Myocyte (in vitro differentiated cells): ENCODE data around the gene OR1L8. TPM values are rescaled to one million over a fixed set of nuclear protein-coding genes. Genes with fewer than 3 reads are reported as not detected.
"Not testable (repeated sequence)": the region's sequence is repeated elsewhere in the genome, so short reads cannot be mapped to it uniquely, and the experiment has no call there.

Source experiments
- DNase-seq: peaks from one replicate; pipeline ENCODE4 v3.0.0-alpha.2; 2012; ENCODE audit warnings: low read depth
- polyA plus RNA-seq: library from polyadenylated mRNA; unstranded; fragments of >200 nt; gene quantifications from one replicate; pipeline ENCODE4 v1.2.1, GENCODE V29; 2012; ENCODE audit warnings: missing spikeins
- total RNA-seq: library from RNA; depleted of rRNA; stranded (reverse); fragments of >200 nt; gene quantifications from 2 replicates; pipeline ENCODE4 v1.2.3, GENCODE V29; 2014

The OR1L8 gene
- not detected in 2 replicates for total RNA-seq
- 0.06 TPM for polyA plus RNA-seq

- DNase-seq, result not testable (repeated sequence)
Measured at GRCh38 chr9:122583284-122583683, at the start of gene OR1L8. Gene OR1L8, minus strand, starts transcription at chr9:122583384. Its CDS starts 14,907 bp downstream, at chr9:122568477.

GRCh38 chr9:122619996-122620395, 36.8 kb upstream of the OR1L8 start:
- DNase-seq, result no peak

- no peak for DNase-seq
Measured at GRCh38 chr9:122614362-122614761, 31.2 kb upstream of the OR1L8 start, which contains the start of gene OR1Q1. Gene OR1Q1, plus strand, starts transcription at chr9:122614738. Its CDS starts 0 bp downstream, at chr9:122614738.

GRCh38 chr9:122609804-122610203, 26.6 kb upstream of the OR1L8 start:
- DNase-seq, result no peak

GRCh38 chr9:122606587-122606986, 23.4 kb upstream of the OR1L8 start:
- DNase-seq, result no peak

GRCh38 chr9:122605691-122606090, 22.5 kb upstream of the OR1L8 start:
- DNase-seq, result no peak

- DNase-seq, result peak; percentile 5
Measured at GRCh38 chr9:122580360-122580759, 2.8 kb downstream of the OR1L8 start.

GRCh38 chr9:122579874-122580273, 3.3 kb downstream of the OR1L8 start:
- DNase-seq, result no peak

- no peak for DNase-seq
Measured at GRCh38 chr9:122572456-122572855, 10.7 kb downstream of the OR1L8 start.

GRCh38 chr9:122567901-122568300, 15.3 kb downstream of the OR1L8 start:
- DNase-seq, result no peak

- DNase-seq, result no peak
Measured at GRCh38 chr9:122562134-122562760, 20.9 kb downstream of the OR1L8 start.

- DNase-seq, result no peak
Measured at GRCh38 chr9:122561446-122561845, 21.7 kb downstream of the OR1L8 start.

- DNase-seq, result no peak
Measured at GRCh38 chr9:122552812-122553211, 30.4 kb downstream of the OR1L8 start, which contains the start of gene OR1N2. Gene OR1N2, plus strand, starts transcription at chr9:122553112. Its CDS starts 100 bp downstream, at chr9:122553212.

GRCh38 chr9:122551371-122551770, 31.8 kb downstream of the OR1L8 start:
- no peak for DNase-seq

- no peak for DNase-seq
Measured at GRCh38 chr9:122546196-122546595, 37.0 kb downstream of the OR1L8 start.

- no peak for DNase-seq
Measured at GRCh38 chr9:122538757-122539156, 44.4 kb downstream of the OR1L8 start.

GRCh38 chr9:122537066-122537465, 46.1 kb downstream of the OR1L8 start:
- DNase-seq, result not testable (repeated sequence)

GRCh38 chr9:122536134-122536533, 47.0 kb downstream of the OR1L8 start:
- DNase-seq, result no peak

GRCh38 chr9:122531157-122531556, 52.0 kb downstream of the OR1L8 start:
- not testable (repeated sequence) for DNase-seq

GRCh38 chr9:122527193-122527592, 56.0 kb downstream of the OR1L8 start, which contains the start of gene OR1N1:
Gene OR1N1, minus strand, starts transcription at chr9:122527293. Its CDS starts 0 bp downstream, at chr9:122527293.
- no peak for DNase-seq

GRCh38 chr9:122526602-122527001, 56.6 kb downstream of the OR1L8 start:
- DNase-seq, result no peak

- no peak for DNase-seq
Measured at GRCh38 chr9:122519376-122519775, 63.8 kb downstream of the OR1L8 start.

- DNase-seq, result no peak
Measured at GRCh38 chr9:122518841-122519240, 64.3 kb downstream of the OR1L8 start, which contains the start of gene OR1J4. Gene OR1J4, plus strand, starts transcription at chr9:122519141. Its CDS starts 0 bp downstream, at chr9:122519141.
